ENCODE data around the gene ABCA5.
"Not testable (repeated sequence)": the region's sequence is repeated elsewhere in the genome, so short reads cannot be mapped to it uniquely, and the experiment has no call there.

Gene ABCA5

DNA sequence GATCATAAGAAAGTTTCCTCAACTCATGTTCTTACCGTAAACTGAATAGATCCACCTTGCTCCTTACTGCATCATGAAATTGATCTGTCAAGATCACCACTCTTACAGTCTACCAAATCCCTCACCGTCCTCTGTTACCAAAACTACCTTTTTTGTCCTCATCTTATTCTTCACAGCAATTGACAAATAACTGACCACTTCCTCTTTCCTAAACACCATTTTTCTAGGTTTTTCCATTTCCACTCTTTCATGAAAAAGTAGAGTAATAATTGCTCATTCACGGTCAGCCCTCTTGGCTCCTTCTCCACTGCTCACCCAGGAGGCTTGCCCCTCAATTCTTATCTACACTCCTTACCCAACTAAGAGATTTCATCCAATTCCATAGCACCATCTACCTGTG is 44.9 kb downstream of the ABCA5 start:
- DNase-seq (ENCODE audit: low spot score): no peak
- TF ChIP-seq, protein P1, sequence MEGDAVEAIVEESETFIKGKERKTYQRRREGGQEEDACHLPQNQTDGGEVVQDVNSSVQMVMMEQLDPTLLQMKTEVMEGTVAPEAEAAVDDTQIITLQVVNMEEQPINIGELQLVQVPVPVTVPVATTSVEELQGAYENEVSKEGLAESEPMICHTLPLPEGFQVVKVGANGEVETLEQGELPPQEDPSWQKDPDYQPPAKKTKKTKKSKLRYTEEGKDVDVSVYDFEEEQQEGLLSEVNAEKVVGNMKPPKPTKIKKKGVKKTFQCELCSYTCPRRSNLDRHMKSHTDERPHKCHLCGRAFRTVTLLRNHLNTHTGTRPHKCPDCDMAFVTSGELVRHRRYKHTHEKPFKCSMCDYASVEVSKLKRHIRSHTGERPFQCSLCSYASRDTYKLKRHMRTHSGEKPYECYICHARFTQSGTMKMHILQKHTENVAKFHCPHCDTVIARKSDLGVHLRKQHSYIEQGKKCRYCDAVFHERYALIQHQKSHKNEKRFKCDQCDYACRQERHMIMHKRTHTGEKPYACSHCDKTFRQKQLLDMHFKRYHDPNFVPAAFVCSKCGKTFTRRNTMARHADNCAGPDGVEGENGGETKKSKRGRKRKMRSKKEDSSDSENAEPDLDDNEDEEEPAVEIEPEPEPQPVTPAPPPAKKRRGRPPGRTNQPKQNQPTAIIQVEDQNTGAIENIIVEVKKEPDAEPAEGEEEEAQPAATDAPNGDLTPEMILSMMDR (IDR thresholded peaks at IDR 0.05; ENCODE audit: extremely low read depth, missing control alignments): no peak

DNA sequence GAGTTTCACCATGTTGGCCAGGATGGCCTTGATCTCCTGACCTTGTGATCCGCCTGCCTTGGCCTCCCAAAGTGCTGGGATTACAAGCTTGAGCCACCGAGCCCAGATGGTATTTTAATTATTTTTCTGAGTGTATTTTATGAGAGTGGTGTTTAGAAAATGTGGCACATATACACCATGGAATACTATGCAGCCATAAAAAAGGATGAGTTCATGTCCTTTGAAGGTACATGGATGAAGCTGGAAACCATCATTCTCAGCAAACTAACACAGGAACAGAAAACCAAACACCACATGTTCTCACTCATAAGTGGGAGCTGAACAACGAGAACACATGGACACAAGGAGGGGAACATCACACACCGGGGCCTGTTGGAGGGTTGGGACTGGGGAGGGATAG is 50.7 kb downstream of the ABCA5 start:
- DNase-seq (ENCODE audit: low spot score): not testable (repeated sequence)

DNA sequence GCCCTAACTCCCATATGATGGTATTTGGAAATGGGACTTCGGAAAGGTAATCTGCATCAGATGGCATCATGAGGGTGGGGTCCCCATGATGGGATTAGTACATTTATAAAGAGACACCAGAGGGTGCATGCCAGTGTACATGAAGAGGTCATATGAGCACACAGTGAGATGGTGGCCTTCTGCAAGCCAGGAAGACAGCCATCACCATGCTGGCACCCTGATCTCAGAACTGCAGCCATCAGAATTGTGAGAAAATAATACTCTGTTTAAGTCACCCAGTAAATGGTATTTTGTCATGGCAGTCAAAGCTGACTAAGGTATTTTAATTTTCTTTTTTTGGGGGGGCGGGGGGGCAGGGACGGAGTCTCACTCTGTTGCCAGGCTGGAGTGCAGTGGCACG is 51.2 kb downstream of the ABCA5 start:
- no peak for DNase-seq (ENCODE audit: low spot score)
- TF ChIP-seq, protein P1 (IDR thresholded peaks at IDR 0.05; ENCODE audit: extremely low read depth, missing control alignments): no peak

DNA sequence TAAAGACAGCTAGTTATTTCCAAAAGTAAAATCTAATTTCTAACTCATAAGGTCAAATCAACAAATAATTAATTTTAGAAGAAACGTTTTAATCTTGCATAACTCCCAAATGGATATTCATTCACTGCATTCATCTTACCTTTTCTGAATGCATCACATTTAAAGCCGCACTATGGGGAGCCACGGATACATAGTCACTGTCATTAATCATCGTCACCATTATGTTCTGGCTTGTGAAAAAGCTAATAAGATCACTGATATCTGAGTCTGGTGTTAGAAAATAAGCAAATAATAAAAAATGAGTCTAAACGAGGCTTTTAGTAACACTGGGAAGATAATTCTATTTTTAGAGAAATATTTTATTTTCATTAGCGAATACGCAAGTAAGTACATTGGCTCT is 55.9 kb downstream of the ABCA5 start:
- TF ChIP-seq, protein P1 (IDR thresholded peaks at IDR 0.05; ENCODE audit: extremely low read depth, missing control alignments): no peak
- DNase-seq (ENCODE audit: low spot score): no peak

DNA sequence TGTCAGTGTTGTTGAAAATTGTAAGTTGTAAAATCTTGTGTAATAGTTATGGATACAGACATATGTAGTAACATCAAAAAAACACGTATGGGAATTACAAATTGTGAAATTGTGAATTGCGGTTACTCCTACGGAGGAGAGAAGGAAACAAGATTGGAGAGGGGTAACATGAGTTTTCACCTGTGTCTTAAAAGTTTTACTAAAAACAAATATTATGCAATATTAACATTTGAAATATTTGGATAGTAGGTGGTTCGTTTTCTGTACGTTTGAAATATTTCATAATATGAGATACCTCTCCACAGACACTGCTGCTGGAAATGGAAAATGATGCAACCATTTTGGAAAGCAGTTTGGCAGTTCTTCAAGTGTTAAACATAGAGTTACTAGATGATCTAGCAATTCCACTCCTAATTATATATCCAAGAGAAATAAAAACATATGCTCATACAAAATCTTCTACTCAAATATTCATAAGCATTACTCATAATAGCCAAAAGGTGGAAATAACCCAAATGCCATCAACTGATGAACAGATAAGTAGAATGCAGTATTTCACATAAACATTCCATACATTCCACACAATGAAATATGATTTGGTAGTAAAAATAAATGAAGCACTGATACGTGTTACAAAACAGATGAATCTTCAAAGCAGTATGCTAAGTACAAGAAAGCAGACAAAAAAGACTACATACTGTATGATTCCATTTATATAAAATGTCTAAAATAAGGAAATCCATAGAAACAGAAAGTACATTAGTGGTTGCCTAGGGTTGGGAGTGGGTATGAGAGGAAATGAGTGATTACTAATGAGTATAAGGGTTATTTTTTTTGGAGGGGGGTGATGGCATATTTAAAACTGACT is 57.6 kb downstream of the ABCA5 start:
- DNase-seq (ENCODE audit: low spot score): no peak

DNA sequence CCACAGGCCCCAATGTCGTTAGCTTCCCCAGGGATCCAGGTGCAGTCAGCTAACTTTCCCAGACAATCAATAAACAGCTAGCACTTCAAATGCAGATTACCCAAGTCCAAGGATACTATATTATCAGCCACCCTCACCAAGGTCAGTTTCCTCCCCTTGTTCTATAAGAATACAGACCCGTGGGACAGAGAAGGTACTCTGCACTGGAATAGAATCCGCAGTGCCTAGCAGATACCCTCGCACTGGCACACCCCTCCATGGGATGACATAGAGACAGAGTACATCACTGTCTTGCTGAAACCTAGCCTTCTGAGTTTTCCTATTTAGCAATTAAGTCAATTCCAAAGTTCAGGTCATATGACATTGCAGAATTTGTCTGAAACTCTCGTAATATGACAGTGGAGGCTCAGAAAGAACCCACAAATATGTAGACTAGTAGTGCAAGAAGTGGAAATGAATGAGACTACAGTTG is 58.4 kb downstream of the ABCA5 start:
- TF ChIP-seq, protein P1 (IDR thresholded peaks at IDR 0.05; ENCODE audit: extremely low read depth, missing control alignments): no peak
- DNase-seq (ENCODE audit: low spot score): no peak

More for the DNA sequence above, 57.6 kb downstream of the ABCA5 start:
- TF ChIP-seq, protein P1 (IDR thresholded peaks at IDR 0.05; ENCODE audit: extremely low read depth, missing control alignments): no peak

DNA sequence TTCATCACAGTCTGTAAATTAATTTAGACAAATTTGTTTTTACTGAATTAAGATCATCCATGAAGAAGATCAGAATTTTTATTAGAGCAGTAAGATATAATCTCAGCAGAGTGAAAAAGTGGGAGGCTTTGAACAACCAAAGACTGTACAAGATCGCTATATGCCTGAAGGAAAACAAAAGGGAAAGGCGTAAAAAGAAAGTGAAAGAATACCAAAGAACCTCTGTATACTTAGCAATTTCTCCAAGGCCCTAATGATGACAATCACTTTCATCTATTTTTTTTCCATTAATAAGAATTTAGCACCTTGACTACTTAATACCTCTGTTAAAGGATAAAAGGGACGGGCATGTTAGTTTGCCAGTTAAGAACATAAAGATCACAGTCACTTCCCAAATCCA is 59.7 kb downstream of the ABCA5 start:
- no peak for DNase-seq (ENCODE audit: low spot score)
- TF ChIP-seq, protein P1 (IDR thresholded peaks at IDR 0.05; ENCODE audit: extremely low read depth, missing control alignments): no peak

DNA sequence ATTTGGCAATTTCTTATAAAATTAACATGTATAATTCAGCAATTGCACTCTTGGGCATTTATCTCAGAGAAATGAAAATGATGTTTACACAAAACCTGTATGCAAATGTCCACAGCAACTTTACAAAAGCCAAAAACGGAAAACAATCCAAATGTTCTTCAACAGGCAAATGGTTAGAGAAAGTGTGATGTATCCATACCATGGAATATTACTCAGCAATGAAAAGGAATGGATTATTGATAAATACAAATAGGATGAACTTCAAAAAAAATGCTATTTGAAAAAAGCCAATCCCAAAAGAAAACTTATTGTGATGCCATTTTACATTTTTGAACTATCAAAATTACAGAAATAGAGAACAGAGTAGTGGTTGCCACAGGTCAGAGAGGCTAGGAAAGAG is 61.1 kb downstream of the ABCA5 start:
- TF ChIP-seq, protein P1 (IDR thresholded peaks at IDR 0.05; ENCODE audit: extremely low read depth, missing control alignments): no peak

More for the DNA sequence above, 61.1 kb downstream of the ABCA5 start:
- no peak for DNase-seq (ENCODE audit: low spot score)
